DMS 273 (cell line): Measurements from ENCODE around the gene ZSWIM8.
"Not testable (repeated sequence)": the region's sequence is repeated elsewhere in the genome, so short reads cannot be mapped to it uniquely, and the experiment has no call there.

Experiments used
- DNase-seq: peaks from one replicate; lab custom pipeline; 2025; ENCODE audit not compliant: unreplicated experiment; lab: John Stamatoyannopoulos, UW

ZSWIM8 gene

GRCh38 chr10:73813333-73813732 lies 27.9 kb downstream of the ZSWIM8 start:
- no peak for DNase-seq

GRCh38 chr10:73814276-73814895 lies 29.0 kb downstream of the ZSWIM8 start:
- DNase-seq, result no peak

- DNase-seq, result peak; percentile 52
Observed at GRCh38 chr10:73814896-73815718, 29.7 kb downstream of the ZSWIM8 start.

GRCh38 chr10:73815719-73816030 lies 30.3 kb downstream of the ZSWIM8 start:
- no peak for DNase-seq

GRCh38 chr10:73816917-73817729 lies 31.7 kb downstream of the ZSWIM8 start:
- no peak for DNase-seq

GRCh38 chr10:73817826-73818225 lies 32.4 kb downstream of the ZSWIM8 start:
- DNase-seq, result no peak

- DNase-seq, result no peak
Observed at GRCh38 chr10:73818402-73818801, 33.0 kb downstream of the ZSWIM8 start.

- DNase-seq, result no peak
Observed at GRCh38 chr10:73819081-73819480, 33.7 kb downstream of the ZSWIM8 start.

- no peak for DNase-seq
Observed at GRCh38 chr10:73819513-73820093, 34.2 kb downstream of the ZSWIM8 start.

- no peak for DNase-seq
Observed at GRCh38 chr10:73823391-73823790, 38.0 kb downstream of the ZSWIM8 start.

GRCh38 chr10:73824146-73824725 lies 38.8 kb downstream of the ZSWIM8 start:
- DNase-seq, result no peak

GRCh38 chr10:73827346-73828089 lies 42.1 kb downstream of the ZSWIM8 start:
- no peak for DNase-seq

- no peak for DNase-seq
Observed at GRCh38 chr10:73828161-73828560, 42.8 kb downstream of the ZSWIM8 start.

- not testable (repeated sequence) for DNase-seq
Observed at GRCh38 chr10:73829090-73829489, 43.7 kb downstream of the ZSWIM8 start.

GRCh38 chr10:73836427-73836980 lies 51.1 kb downstream of the ZSWIM8 start:
- DNase-seq, result no peak

- DNase-seq, result no peak
Observed at GRCh38 chr10:73837072-73837471, 51.7 kb downstream of the ZSWIM8 start.

- no peak for DNase-seq
Observed at GRCh38 chr10:73838008-73838567, 52.7 kb downstream of the ZSWIM8 start.

GRCh38 chr10:73838827-73839226 lies 53.4 kb downstream of the ZSWIM8 start:
- no peak for DNase-seq

- no peak for DNase-seq
Observed at GRCh38 chr10:73839276-73839966, 54.0 kb downstream of the ZSWIM8 start.
